ENCODE results near the gene DVL2. TPM values are rescaled to one million over a fixed set of nuclear protein-coding genes. Genes with fewer than 3 reads are reported as not detected.

The DVL2 gene
- total and polyA plus RNA-seq, 2 experiments from 2014 or later: 79.2 to 121 TPM

- peaks cover 23% of the 10 kb centered on the region for H3K36me3 ChIP-seq
- H3K27ac ChIP-seq: peak overlapping the region; percentile 81
- DNase-seq (ENCODE audit: low read depth in 1 of 2, low spot score in 1 of 2): no peak
- H3K9me3 ChIP-seq (ENCODE audit: low read depth): no peaks in the 10 kb centered on the region
- H3K4me3 ChIP-seq: peak overlapping the region; percentile 82
- TF ChIP-seq, protein P1, sequence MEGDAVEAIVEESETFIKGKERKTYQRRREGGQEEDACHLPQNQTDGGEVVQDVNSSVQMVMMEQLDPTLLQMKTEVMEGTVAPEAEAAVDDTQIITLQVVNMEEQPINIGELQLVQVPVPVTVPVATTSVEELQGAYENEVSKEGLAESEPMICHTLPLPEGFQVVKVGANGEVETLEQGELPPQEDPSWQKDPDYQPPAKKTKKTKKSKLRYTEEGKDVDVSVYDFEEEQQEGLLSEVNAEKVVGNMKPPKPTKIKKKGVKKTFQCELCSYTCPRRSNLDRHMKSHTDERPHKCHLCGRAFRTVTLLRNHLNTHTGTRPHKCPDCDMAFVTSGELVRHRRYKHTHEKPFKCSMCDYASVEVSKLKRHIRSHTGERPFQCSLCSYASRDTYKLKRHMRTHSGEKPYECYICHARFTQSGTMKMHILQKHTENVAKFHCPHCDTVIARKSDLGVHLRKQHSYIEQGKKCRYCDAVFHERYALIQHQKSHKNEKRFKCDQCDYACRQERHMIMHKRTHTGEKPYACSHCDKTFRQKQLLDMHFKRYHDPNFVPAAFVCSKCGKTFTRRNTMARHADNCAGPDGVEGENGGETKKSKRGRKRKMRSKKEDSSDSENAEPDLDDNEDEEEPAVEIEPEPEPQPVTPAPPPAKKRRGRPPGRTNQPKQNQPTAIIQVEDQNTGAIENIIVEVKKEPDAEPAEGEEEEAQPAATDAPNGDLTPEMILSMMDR (IDR thresholded peaks at IDR 0.05; ENCODE audit: low read depth, low read length): no peak
- H3K4me1 ChIP-seq (ENCODE audit: low read depth): peaks cover 32% of the 10 kb centered on the region
- no peaks in the 10 kb centered on the region for H3K27me3 ChIP-seq
Observed at GRCh38 chr17:7219229-7219811, 15.0 kb downstream of the DVL2 start.

DNA sequence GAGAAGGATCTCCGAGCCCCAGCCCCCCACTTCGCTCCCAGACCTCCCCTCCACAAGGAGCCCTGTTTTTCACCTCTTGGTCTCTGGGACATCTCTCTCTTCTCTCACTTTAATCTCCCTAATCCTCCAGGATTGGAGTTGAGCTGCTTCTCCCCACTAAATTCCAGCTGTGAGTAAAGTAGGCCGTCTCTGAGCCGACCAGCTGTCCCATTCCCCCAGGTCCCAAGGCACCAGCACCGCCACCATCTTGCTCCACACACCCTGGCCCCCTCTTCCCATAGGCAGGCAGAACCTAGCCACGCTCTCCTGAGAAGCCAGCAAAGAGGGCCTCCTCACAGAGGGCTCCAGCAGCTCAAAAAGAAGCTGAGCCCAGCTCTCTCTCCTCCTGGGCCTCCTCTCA lies 15.6 kb downstream of the DVL2 start:
- H3K27me3 ChIP-seq: no peaks in the 10 kb centered on the region
- H3K4me3 ChIP-seq: no peak overlapping the region
- H3K4me1 ChIP-seq (ENCODE audit: low read depth): peaks cover 32% of the 10 kb centered on the region
- H3K36me3 ChIP-seq: peaks cover 19% of the 10 kb centered on the region
- TF ChIP-seq, protein P1 (IDR thresholded peaks at IDR 0.05; ENCODE audit: low read depth, low read length): no peak
- no peak for DNase-seq (ENCODE audit: low read depth in 1 of 2, low spot score in 1 of 2)
- H3K9me3 ChIP-seq (ENCODE audit: low read depth): no peaks in the 10 kb centered on the region
- peak overlapping the region; percentile 81 for H3K27ac ChIP-seq

- no peaks in the 10 kb centered on the region for H3K9me3 ChIP-seq (ENCODE audit: low read depth)
- H3K36me3 ChIP-seq: peaks cover 13% of the 10 kb centered on the region
- peak overlapping the region; percentile 61 for H3K4me3 ChIP-seq
- H3K27me3 ChIP-seq: no peaks in the 10 kb centered on the region
- peak in 1 of 2 donors; percentile 64 for DNase-seq (ENCODE audit: low read depth in 1 of 2, low spot score in 1 of 2)
- H3K27ac ChIP-seq: peak overlapping the region; percentile 81
- H3K4me1 ChIP-seq (ENCODE audit: low read depth): peaks cover 32% of the 10 kb centered on the region
- TF ChIP-seq, protein P1 (IDR thresholded peaks at IDR 0.05; ENCODE audit: low read depth, low read length): no peak
Observed at GRCh38 chr17:7218166-7218565, 16.2 kb downstream of the DVL2 start.

- Histone ChIP-seq H3K9me3 (ENCODE audit: low read depth) (no peaks in the 10 kb centered on the region), H3K27ac (peak overlapping the region; percentile 81), H3K4me1 (ENCODE audit: low read depth) (peaks cover 33% of the 10 kb centered on the region), H3K36me3 (peaks cover 4% of the 10 kb centered on the region), H3K27me3 (no peaks in the 10 kb centered on the region), H3K4me3 (peak overlapping the region; percentile 61)
- peak; percentile 79 to 90 for DNase-seq (ENCODE audit: low read depth in 1 of 2, low spot score in 1 of 2)
- TF ChIP-seq, protein P1 (IDR thresholded peaks at IDR 0.05; ENCODE audit: low read depth, low read length): no peak
Observed at GRCh38 chr17:7217113-7217987, 17.0 kb downstream of the DVL2 start.

GRCh38 chr17:7216242-7217112 lies 17.8 kb downstream of the DVL2 start:
- Histone ChIP-seq H3K9me3 (ENCODE audit: low read depth) (no peaks in the 10 kb centered on the region), H3K27ac (peak overlapping the region; percentile 81), H3K4me1 (ENCODE audit: low read depth) (peaks cover 40% of the 10 kb centered on the region), H3K27me3 (no peaks in the 10 kb centered on the region), H3K4me3 (peak overlapping the region; percentile 61), H3K36me3 (no peaks in the 10 kb centered on the region)
- TF ChIP-seq, protein P1 (IDR thresholded peaks at IDR 0.05; ENCODE audit: low read depth, low read length): no peak
- DNase-seq (ENCODE audit: low read depth in 1 of 2, low spot score in 1 of 2): no peak

Measured in cardiac muscle cell (in vitro differentiated cells and primary cell).